Measurements from ENCODE around the gene COL19A1. TPM values are rescaled to one million over a fixed set of nuclear protein-coding genes. Genes with fewer than 3 reads are reported as not detected.

The COL19A1 gene
- polyA plus RNA-seq, 1 of the 3 experiments (the other 2 are of a cell fraction) = 0.15 TPM

DNA sequence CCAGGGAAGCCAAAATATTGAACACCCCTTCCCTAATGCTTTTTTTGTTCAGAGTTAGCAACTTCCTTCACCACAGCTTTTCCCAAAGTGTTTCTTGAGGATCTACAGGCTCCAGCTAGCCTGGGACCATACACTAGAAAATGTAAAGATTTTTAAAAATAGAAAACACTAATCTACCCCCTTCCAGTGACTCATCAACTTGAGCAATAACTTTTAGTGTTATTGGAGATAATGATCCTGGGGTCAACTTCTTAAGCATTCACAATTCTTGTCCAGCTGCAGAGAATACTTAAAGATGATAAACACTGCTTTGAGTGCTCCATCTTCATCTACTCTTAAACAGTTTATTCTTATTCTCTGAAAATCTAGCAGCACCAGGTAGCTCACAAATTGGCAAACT lies 304.9 kb downstream of the COL19A1 start:
- Histone ChIP-seq H3K79me2 (ENCODE audit: insufficient read depth) (no peaks in the 10 kb centered on the region), H3K27me3 (ENCODE audit: insufficient read depth) (no peaks in the 10 kb centered on the region), H2AFZ (ENCODE audit: low read depth) (no peak overlapping the region), H3F3A (replicated peaks; ENCODE audit: insufficient read depth) (no peaks in the 10 kb centered on the region), H3K4me2 (no peak overlapping the region), H3K9me2 (no peaks in the 10 kb centered on the region; the same call in 1 of the 2 replicates), H3K4me3 (ENCODE audit: low read depth in 2 of 2, low read length in 1 of 2) (no peak overlapping the region), H3K9me3 (no peaks in the 10 kb centered on the region), H4K20me1 (ENCODE audit: insufficient read depth) (no peaks in the 10 kb centered on the region), H3K4me1 (ENCODE audit: control insufficient read depth in 1 of 2, insufficient read depth in 2 of 2, low read depth in 1 of 2, low read length in 1 of 2) (no peaks in the 10 kb centered on the region), H3K9ac (no peak overlapping the region), H3K36me3 (replicated peaks in 1 of 2; ENCODE audit: control insufficient read depth in 1 of 2, insufficient read depth in 2 of 2, low read length in 1 of 2) (no peaks in the 10 kb centered on the region), H3K27ac (ENCODE audit: low read depth in 2 of 2, low read length in 1 of 2) (no peak overlapping the region)
- no peak for DNase-seq
- POLR2A ChIA-PET = no interaction called here
- CTCF ChIA-PET = interaction anchor here (1.2 kb wide), 1 partner anchor 10 kb away, joined by 4 read pairs; no protein-coding TSS in a partner anchor
- TF ChIP-seq RCOR1 (IDR thresholded peaks at IDR 0.05; ENCODE audit: low read length) (no peak), CHD2 (IDR thresholded peaks at IDR 0.05; ENCODE audit: low read length, partially characterized antibody) (no peak), NRF1 (IDR thresholded peaks at IDR 0.05; ENCODE audit: low read depth, low read length) (no peak), EZH2phosphoT487 (IDR thresholded peaks at IDR 0.05; ENCODE audit: borderline replicate concordance, low read depth) (no peak), POLR2AphosphoS5 (IDR thresholded peaks at IDR 0.05; ENCODE audit: low read depth, low read length) (no peak)

DNA sequence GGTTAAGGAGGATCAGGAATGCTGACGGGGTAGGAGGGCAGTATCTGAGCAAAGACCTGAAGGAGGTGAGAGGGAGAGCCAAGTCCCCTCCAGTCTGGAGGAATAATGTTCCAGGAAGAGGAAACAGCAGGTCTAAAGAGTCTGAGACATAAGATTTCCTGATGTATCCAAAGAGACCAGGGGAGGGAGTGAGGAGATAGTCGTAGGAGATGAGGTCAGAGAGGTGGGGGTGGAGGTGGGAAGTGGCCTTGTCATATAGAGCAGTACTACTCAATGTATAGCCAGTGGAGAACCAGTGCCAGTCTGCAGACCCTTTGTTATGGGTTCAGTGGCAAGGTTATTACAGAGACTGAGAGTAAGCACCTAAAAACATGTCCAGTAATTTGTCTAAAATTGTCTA lies 305.9 kb downstream of the COL19A1 start:
- H3K9me2 ChIP-seq = no peaks in the 10 kb centered on the region; the same call in 1 of the 2 replicates
- H3K79me2 ChIP-seq (ENCODE audit: insufficient read depth) = no peaks in the 10 kb centered on the region
- H3K9ac ChIP-seq = no peak overlapping the region
- no peaks in the 10 kb centered on the region for H3K9me3 ChIP-seq
- H3F3A ChIP-seq (replicated peaks; ENCODE audit: insufficient read depth) = no peaks in the 10 kb centered on the region
- CTCF ChIA-PET = no interaction called here
- POLR2A ChIA-PET = no interaction called here
- H3K27me3 ChIP-seq (ENCODE audit: insufficient read depth) = no peaks in the 10 kb centered on the region
- H4K20me1 ChIP-seq (ENCODE audit: insufficient read depth) = no peaks in the 10 kb centered on the region
- no peak overlapping the region for H3K4me3 ChIP-seq (ENCODE audit: low read depth in 2 of 2, low read length in 1 of 2)
- no peak overlapping the region for H3K4me2 ChIP-seq
- no peak overlapping the region for H2AFZ ChIP-seq (ENCODE audit: low read depth)
- WGBS (ENCODE audit: low lambda C conversion rate) = 39% methylated on average over 2 of the region's 2 CpGs
- DNase-seq = no peak
- no peaks in the 10 kb centered on the region for H3K36me3 ChIP-seq (replicated peaks in 1 of 2; ENCODE audit: control insufficient read depth in 1 of 2, insufficient read depth in 2 of 2, low read length in 1 of 2)
- H3K27ac ChIP-seq (ENCODE audit: low read depth in 2 of 2, low read length in 1 of 2) = no peak overlapping the region
- H3K4me1 ChIP-seq (ENCODE audit: control insufficient read depth in 1 of 2, insufficient read depth in 2 of 2, low read depth in 1 of 2, low read length in 1 of 2) = no peaks in the 10 kb centered on the region
- TF ChIP-seq GABPA (IDR thresholded peaks at IDR 0.05; ENCODE audit: low read depth) (no peak), RCOR1 (IDR thresholded peaks at IDR 0.05; ENCODE audit: low read length) (no peak), TAF1 (IDR thresholded peaks at IDR 0.05; ENCODE audit: borderline replicate concordance, low read depth, low read length) (no peak), TEAD4 (IDR thresholded peaks at IDR 0.05; ENCODE audit: borderline replicate concordance, insufficient read depth) (no peak), MEF2A (IDR thresholded peaks at IDR 0.05; ENCODE audit: borderline replicate concordance, low read depth) (no peak), SIN3A (IDR thresholded peaks at IDR 0.05; ENCODE audit: borderline replicate concordance, low read depth, low read length) (no peak), TCF12 (IDR thresholded peaks at IDR 0.05) (no peak)
- TF ChIP-seq, protein P1, sequence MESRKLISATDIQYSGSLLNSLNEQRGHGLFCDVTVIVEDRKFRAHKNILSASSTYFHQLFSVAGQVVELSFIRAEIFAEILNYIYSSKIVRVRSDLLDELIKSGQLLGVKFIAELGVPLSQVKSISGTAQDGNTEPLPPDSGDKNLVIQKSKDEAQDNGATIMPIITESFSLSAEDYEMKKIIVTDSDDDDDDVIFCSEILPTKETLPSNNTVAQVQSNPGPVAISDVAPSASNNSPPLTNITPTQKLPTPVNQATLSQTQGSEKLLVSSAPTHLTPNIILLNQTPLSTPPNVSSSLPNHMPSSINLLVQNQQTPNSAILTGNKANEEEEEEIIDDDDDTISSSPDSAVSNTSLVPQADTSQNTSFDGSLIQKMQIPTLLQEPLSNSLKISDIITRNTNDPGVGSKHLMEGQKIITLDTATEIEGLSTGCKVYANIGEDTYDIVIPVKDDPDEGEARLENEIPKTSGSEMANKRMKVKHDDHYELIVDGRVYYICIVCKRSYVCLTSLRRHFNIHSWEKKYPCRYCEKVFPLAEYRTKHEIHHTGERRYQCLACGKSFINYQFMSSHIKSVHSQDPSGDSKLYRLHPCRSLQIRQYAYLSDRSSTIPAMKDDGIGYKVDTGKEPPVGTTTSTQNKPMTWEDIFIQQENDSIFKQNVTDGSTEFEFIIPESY (IDR thresholded peaks at IDR 0.05; ENCODE audit: borderline replicate concordance, low read depth) = no peak

Measured in SK-N-SH (cell line).